OCI-LY7 (cell line): Measurements from ENCODE around the gene SH3GL2. TPM values are rescaled to one million over a fixed set of nuclear protein-coding genes. Genes with fewer than 3 reads are reported as not detected.

Experiments used
- BruUV-seq: library from RNA; stranded (reverse); fragments of 400-500 nt; replicated peaks from 2 replicates; lab custom pipeline; 2021; lab: Mats Ljungman, UMichigan
- CTCF ChIA-PET: fragments of 300-600 bp; sonication (Branson Sonifier 250); formaldehyde crosslinking; loops from one replicate; lab custom pipeline; 2022; ENCODE audit warnings: antibody characterized with exemption; ENCODE audit not compliant: unreplicated experiment; lab: Charles Lee
- POLR2A ChIA-PET: fragments of 300-600 bp; sonication (Branson Sonifier 250); formaldehyde crosslinking; loops from one replicate; lab custom pipeline; 2022; ENCODE audit warnings: antibody characterized with exemption; lab: Charles Lee
- DNase-seq: peaks from one replicate; pipeline ENCODE4 v3.0.0-alpha.2; 2015; ENCODE audit warnings: low spot score
- H2AFZ ChIP-seq: fragments of 200-600 bp; sonication (generic), shearing (Covaris generic); 2 replicates; pipeline ENCODE4 v1.6.1; 2014; ENCODE audit warnings: mild to moderate bottlenecking, antibody characterized with exemption, low read length, moderate library complexity
- H3K27ac ChIP-seq: fragments of 200-600 bp; sonication (generic); 2 replicates; pipeline ENCODE4 v1.5.1; 2014; ENCODE audit warnings: mixed run types, low read depth, mild to moderate bottlenecking, moderate library complexity, low read length, inconsistent platforms; ENCODE audit not compliant: poor library complexity, severe bottlenecking
- H3K36me3 ChIP-seq: fragments of 200-600 bp; sonication (generic); 2 replicates; pipeline ENCODE4 v1.6.1; 2014; ENCODE audit warnings: mild to moderate bottlenecking, antibody characterized with exemption, low read length, moderate library complexity, mixed read lengths; ENCODE audit not compliant: insufficient read depth
- H3K4me1 ChIP-seq: fragments of 200-600 bp; sonication (generic); 2 replicates; pipeline ENCODE4 v1.5.1; 2014; ENCODE audit warnings: mild to moderate bottlenecking, low read length; ENCODE audit not compliant: insufficient read depth, poor library complexity, severe bottlenecking
- H3K4me2 ChIP-seq: fragments of 200-600 bp; sonication (generic); 2 replicates; pipeline ENCODE4 v1.6.1; 2014; ENCODE audit warnings: mild to moderate bottlenecking, low read length
- H3K4me3 ChIP-seq: fragments of 200-600 bp; sonication (generic); 2 replicates; pipeline ENCODE4 v1.5.1; 2014; ENCODE audit warnings: mild to moderate bottlenecking, low read depth, low read length; ENCODE audit not compliant: poor library complexity, severe bottlenecking
- H3K79me2 ChIP-seq: fragments of 200-600 bp; sonication (generic); 2 replicates; pipeline ENCODE4 v1.6.1; 2016; ENCODE audit warnings: low read depth, mild to moderate bottlenecking, low read length, moderate library complexity, mixed read lengths; ENCODE audit not compliant: insufficient read depth
- H3K9me2 ChIP-seq: fragments of 200-600 bp; sonication (generic); 2 replicates; pipeline ENCODE4 v1.6.1; 2016; ENCODE audit warnings: mild to moderate bottlenecking, low read length, mixed read lengths; ENCODE audit not compliant: insufficient read depth
- H3K9me3 ChIP-seq: fragments of 200-600 bp; sonication (generic); 2 replicates; pipeline ENCODE4 v1.6.1; 2014; ENCODE audit warnings: mild to moderate bottlenecking, mixed run types, low read length, mixed read lengths
- H4K20me1 ChIP-seq: fragments of 200-600 bp; sonication (generic); 2 replicates; pipeline ENCODE4 v1.6.1; 2014; ENCODE audit warnings: mild to moderate bottlenecking, antibody characterized with exemption, low read length, moderate library complexity, mixed read lengths; ENCODE audit not compliant: insufficient read depth
- EZH2phosphoT487 ChIP-seq: fragments of 200-600 bp; sonication (generic); IDR thresholded peaks from 2 replicates; pipeline ENCODE4 v1.6.1; 2018; ENCODE audit warnings: low read depth, borderline replicate concordance, mild to moderate bottlenecking, mixed run types, antibody characterized with exemption, low read length, moderate library complexity, mixed read lengths
- intact Hi-C: fragments of 100-400 bp; cut with micrococcal nuclease; formaldehyde crosslinking; loops from one replicate; pipeline ENCODE4 v1.10.0; 2022; ENCODE audit not compliant: unreplicated experiment
- total RNA-seq, 2 experiments: library from RNA; depleted of rRNA in 1 of 2; stranded (reverse); fragments of >200 nt in 1 of 2; shearing (Covaris generic) in 1 of 2; gene quantifications; 2 replicates each; pipeline ENCODE4 v1.2.3, GENCODE V29; 2014 to 2022
- TF ChIP-seq, protein P1 (sequence below): fragments of 200-600 bp; sonication (generic); conservative IDR thresholded peaks from 2 replicates; pipeline ENCODE4 v1.5.1; 2014; ENCODE audit warnings: mild to moderate bottlenecking, antibody characterized with exemption, low read length, moderate library complexity, mixed read lengths

The SH3GL2 gene
- total RNA-seq, 2 experiments from 2014 or later, result not detected

DNA sequence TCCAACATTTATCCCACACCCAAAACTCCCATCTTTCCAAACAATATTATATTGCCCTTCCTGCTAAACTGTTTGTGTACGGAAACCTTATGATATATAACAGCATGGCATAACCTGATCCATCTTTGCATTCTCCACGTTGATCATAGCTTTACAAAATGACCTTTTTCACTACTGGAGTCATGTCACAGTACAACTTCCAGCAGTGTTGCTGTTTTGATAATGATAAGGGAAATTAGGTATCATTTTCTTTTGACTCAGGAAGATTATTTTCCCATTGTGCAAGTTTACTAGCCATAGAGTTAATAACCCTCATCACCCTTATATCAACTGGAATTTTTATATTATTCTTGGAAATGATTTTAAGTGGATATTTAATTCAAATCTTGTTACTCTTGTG lies 57.5 kb downstream of the SH3GL2 start:
- intact Hi-C loops, result no loop called here
- no peak overlapping the region for H3K4me2 ChIP-seq
- H3K4me3 ChIP-seq, result no peak overlapping the region
- no peaks in the 10 kb centered on the region for H4K20me1 ChIP-seq
- no peaks in the 10 kb centered on the region for H3K36me3 ChIP-seq
- no peak for DNase-seq
- TF ChIP-seq, protein P1, sequence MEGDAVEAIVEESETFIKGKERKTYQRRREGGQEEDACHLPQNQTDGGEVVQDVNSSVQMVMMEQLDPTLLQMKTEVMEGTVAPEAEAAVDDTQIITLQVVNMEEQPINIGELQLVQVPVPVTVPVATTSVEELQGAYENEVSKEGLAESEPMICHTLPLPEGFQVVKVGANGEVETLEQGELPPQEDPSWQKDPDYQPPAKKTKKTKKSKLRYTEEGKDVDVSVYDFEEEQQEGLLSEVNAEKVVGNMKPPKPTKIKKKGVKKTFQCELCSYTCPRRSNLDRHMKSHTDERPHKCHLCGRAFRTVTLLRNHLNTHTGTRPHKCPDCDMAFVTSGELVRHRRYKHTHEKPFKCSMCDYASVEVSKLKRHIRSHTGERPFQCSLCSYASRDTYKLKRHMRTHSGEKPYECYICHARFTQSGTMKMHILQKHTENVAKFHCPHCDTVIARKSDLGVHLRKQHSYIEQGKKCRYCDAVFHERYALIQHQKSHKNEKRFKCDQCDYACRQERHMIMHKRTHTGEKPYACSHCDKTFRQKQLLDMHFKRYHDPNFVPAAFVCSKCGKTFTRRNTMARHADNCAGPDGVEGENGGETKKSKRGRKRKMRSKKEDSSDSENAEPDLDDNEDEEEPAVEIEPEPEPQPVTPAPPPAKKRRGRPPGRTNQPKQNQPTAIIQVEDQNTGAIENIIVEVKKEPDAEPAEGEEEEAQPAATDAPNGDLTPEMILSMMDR, result no peak
- no peak for TF ChIP-seq EZH2phosphoT487
- H3K9me2 ChIP-seq, result no peaks in the 10 kb centered on the region
- no peak overlapping the region for H3K27ac ChIP-seq
- H3K9me3 ChIP-seq, result no peaks in the 10 kb centered on the region
- no peaks in the 10 kb centered on the region for H3K4me1 ChIP-seq
- ChIA-PET POLR2A (no interaction called here), CTCF (no interaction called here)
- H3K79me2 ChIP-seq, result no peaks in the 10 kb centered on the region
- BruUV-seq, result no TSS peak
- H2AFZ ChIP-seq, result no peak overlapping the region

DNA sequence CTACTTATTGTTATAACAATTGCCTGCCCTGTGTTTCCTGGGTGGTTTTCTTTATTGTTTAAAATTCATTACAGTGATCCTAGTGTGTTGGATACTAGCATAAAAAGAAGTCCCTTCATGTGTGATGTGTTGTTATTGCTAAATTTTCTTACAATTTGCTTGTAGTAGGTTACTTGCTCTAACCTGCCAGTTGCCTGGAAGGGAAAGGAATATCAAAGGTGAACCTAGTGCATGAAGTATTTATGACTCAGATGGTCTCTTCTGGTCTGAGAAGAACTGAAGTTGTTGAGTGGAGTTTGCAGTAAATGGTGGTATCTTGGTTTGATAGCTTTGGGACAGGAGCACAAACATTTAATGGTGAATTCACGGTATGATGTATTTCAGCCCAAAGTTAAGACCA lies 58.0 kb downstream of the SH3GL2 start:
- no peaks in the 10 kb centered on the region for H3K9me3 ChIP-seq
- no peak overlapping the region for H3K4me2 ChIP-seq
- DNase-seq, result no peak
- TF ChIP-seq, protein P1, result no peak
- TF ChIP-seq EZH2phosphoT487, result no peak
- ChIA-PET CTCF (no interaction called here), POLR2A (interaction anchor here (0.7 kb wide), 1 partner anchor 72 kb away, joined by 3 read pairs; no protein-coding TSS in a partner anchor)
- intact Hi-C loops, result no loop called here
- no peaks in the 10 kb centered on the region for H4K20me1 ChIP-seq
- no peaks in the 10 kb centered on the region for H3K79me2 ChIP-seq
- no peak overlapping the region for H3K4me3 ChIP-seq
- H3K9me2 ChIP-seq, result no peaks in the 10 kb centered on the region
- no TSS peak for BruUV-seq
- no peaks in the 10 kb centered on the region for H3K36me3 ChIP-seq
- H2AFZ ChIP-seq, result no peak overlapping the region
- H3K4me1 ChIP-seq, result no peaks in the 10 kb centered on the region
- no peak overlapping the region for H3K27ac ChIP-seq

DNA sequence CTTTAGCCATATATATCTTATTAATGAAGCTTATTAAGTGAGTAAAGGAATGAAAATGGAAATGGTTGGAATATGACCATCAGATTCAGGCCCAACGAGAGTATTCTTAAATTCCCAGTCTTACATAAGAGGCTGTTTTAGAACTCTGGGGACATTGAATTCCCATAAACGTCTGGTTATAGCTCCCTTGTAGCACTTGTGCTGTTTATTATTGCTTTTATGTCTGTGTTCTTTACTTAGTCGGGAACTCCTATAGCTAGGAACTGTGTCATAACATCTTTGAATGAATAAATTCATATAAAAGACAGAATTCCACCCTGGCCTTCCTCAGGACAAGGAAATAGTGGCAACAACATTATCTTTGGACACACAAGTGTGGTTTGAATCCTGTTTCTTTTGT lies 58.4 kb downstream of the SH3GL2 start:
- no peaks in the 10 kb centered on the region for H3K36me3 ChIP-seq
- intact Hi-C loops, result no loop called here
- H3K9me2 ChIP-seq, result no peaks in the 10 kb centered on the region
- H3K4me2 ChIP-seq, result no peak overlapping the region
- BruUV-seq, result no TSS peak
- no peak for TF ChIP-seq EZH2phosphoT487
- TF ChIP-seq, protein P1, result no peak
- ChIA-PET POLR2A (interaction anchor here (0.7 kb wide), 1 partner anchor 71 kb away, joined by 3 read pairs; no protein-coding TSS in a partner anchor), CTCF (interaction anchor here (0.6 kb wide), 1 partner anchor 150 kb away, joined by 7 read pairs; no protein-coding TSS in a partner anchor)
- no peak overlapping the region for H3K4me3 ChIP-seq
- no peak overlapping the region for H2AFZ ChIP-seq
- H3K4me1 ChIP-seq, result no peaks in the 10 kb centered on the region
- no peak overlapping the region for H3K27ac ChIP-seq
- no peaks in the 10 kb centered on the region for H3K9me3 ChIP-seq
- H3K79me2 ChIP-seq, result no peaks in the 10 kb centered on the region
- H4K20me1 ChIP-seq, result no peaks in the 10 kb centered on the region
- no peak for DNase-seq
